T-cell (primary cell): Measurements from ENCODE around the gene CARD14. TPM values are rescaled to one million over a fixed set of nuclear protein-coding genes. Genes with fewer than 3 reads are reported as not detected.
A peak's percentile ranks its signal among the peaks of the same experiment; 100 is the strongest.

ENCODE experiments used
- ATAC-seq, 4 experiments: fragments of 200-7000 bp in 3 of 4; fragments of 150-1000 bp in 1 of 4; cut with Tn5 transposase; replicated peaks in 1 of 4; 1 replicate in 3 of 4; 2 replicates in 1 of 4; pipeline ENCODE4 v1.10.0; 2021; ENCODE audit warnings: moderate library complexity in 3 of 4, mild to moderate bottlenecking in 2 of 4, moderate number of reproducible peaks in 1 of 4
- CTCF ChIA-PET, 2 donors: fragments of 300-600 bp; sonication (Branson Sonifier 250); formaldehyde crosslinking; loops; one replicate each; lab custom pipeline; 2022; ENCODE audit warnings: antibody characterized with exemption in 2 of 2; lab: Charles Lee
- POLR2A ChIA-PET, 2 donors: fragments of 300-600 bp; sonication (Branson Sonifier 250); formaldehyde crosslinking; loops; one replicate each; lab custom pipeline; 2022; ENCODE audit warnings: antibody characterized with exemption in 2 of 2; lab: Charles Lee
- DNase-seq, 35 experiments: peaks; one replicate each; pipeline versions ENCODE4 v3.0.0 to v3.0.0-alpha.2; 2013 to 2023
- H3K27ac ChIP-seq: one replicate; pipeline ENCODE4 v1.5.1; 2013; ENCODE audit warnings: low read length
- H3K27me3 ChIP-seq, 2 experiments: replicated peaks in 1 of 2; 1 replicate in 1 of 2; 2 replicates in 1 of 2; pipeline versions ENCODE4 v1.6.1 to v1.7.0; 2013; ENCODE audit warnings: low read length in 1 of 2, mixed read lengths in 1 of 2; ENCODE audit not compliant: control insufficient read depth in 2 of 2, insufficient read depth in 2 of 2; ENCODE audit errors: extremely low read depth in 1 of 2
- H3K36me3 ChIP-seq, 2 donors: 1 replicate in 1 of 2; 2 replicates in 1 of 2; pipeline versions ENCODE4 v1.6.1 to v1.7.0; 2013; ENCODE audit warnings: low read length in 1 of 2; ENCODE audit not compliant: control insufficient read depth in 2 of 2, insufficient read depth in 1 of 2; ENCODE audit errors: extremely low read depth in 1 of 2
- H3K4me1 ChIP-seq, 2 experiments: 1 replicate in 1 of 2; 2 replicates in 1 of 2; pipeline versions ENCODE4 v1.6.1 to v1.7.0; 2013; ENCODE audit warnings: low read length in 2 of 2, mixed read lengths in 1 of 2; ENCODE audit not compliant: insufficient read depth in 2 of 2, control insufficient read depth in 1 of 2; ENCODE audit errors: extremely low read depth in 1 of 2
- H3K4me3 ChIP-seq, 2 donors: 1 replicate in 1 of 2; 2 replicates in 1 of 2; pipeline versions ENCODE4 v1.5.1 to v1.7.0; 2013; ENCODE audit warnings: mild to moderate bottlenecking in 2 of 2, low read length in 1 of 2, moderate library complexity in 1 of 2; ENCODE audit not compliant: control insufficient read depth in 1 of 2; ENCODE audit errors: extremely low read depth in 1 of 2
- H3K9me3 ChIP-seq: 2 replicates; pipeline ENCODE4 v1.7.0; 2013
- H3K27ac Mint-ChIP-seq, 2 donors: one replicate each; pipeline ENCODE4 v1.8.0; 2020 to 2021; ENCODE audit warnings: mild to moderate bottlenecking in 2 of 2, mixed read lengths in 2 of 2
- H3K27me3 Mint-ChIP-seq, 2 donors: one replicate each; pipeline ENCODE4 v1.8.0; 2021 to 2022; ENCODE audit warnings: mixed read lengths in 2 of 2
- H3K36me3 Mint-ChIP-seq: one replicate; pipeline ENCODE4 v1.8.0; 2021; ENCODE audit warnings: mixed read lengths
- H3K4me1 Mint-ChIP-seq, 3 donors: one replicate each; pipeline ENCODE4 v1.8.0; 2020 to 2022; ENCODE audit warnings: mixed read lengths in 3 of 3, mild to moderate bottlenecking in 1 of 3
- H3K4me3 Mint-ChIP-seq, 3 donors: one replicate each; pipeline ENCODE4 v1.8.0; 2020 to 2022; ENCODE audit warnings: mild to moderate bottlenecking in 3 of 3, mixed read lengths in 3 of 3, moderate library complexity in 3 of 3
- H3K9me3 Mint-ChIP-seq, 3 donors: one replicate each; pipeline ENCODE4 v1.8.0; 2020 to 2022; ENCODE audit warnings: mixed read lengths in 3 of 3
- WGBS: methylation state at CpG from one replicate; pipeline ENCODE4 v1.1.5; 2013; ENCODE audit warnings: missing lambda C conversion rate; ENCODE audit not compliant: insufficient coverage; 5-methylcytosine and 5-hydroxymethylcytosine counted together
- total RNA-seq, 35 experiments: library from RNA in 6 of 35; stranded (reverse) in 6 of 35; fragments of 120-200 nt in 1 of 35; gene quantifications; one replicate each; pipeline versions ENCODE4 v1.2.1 to v1.2.4 and lab custom pipeline; 2013 to 2026

CARD14 gene
- total RNA-seq, 5 donors from 2014 or later (not counting 1 experiment from before 2014, with no cell fraction given): 0.06 to 0.10 TPM; not detected in 3

DNA sequence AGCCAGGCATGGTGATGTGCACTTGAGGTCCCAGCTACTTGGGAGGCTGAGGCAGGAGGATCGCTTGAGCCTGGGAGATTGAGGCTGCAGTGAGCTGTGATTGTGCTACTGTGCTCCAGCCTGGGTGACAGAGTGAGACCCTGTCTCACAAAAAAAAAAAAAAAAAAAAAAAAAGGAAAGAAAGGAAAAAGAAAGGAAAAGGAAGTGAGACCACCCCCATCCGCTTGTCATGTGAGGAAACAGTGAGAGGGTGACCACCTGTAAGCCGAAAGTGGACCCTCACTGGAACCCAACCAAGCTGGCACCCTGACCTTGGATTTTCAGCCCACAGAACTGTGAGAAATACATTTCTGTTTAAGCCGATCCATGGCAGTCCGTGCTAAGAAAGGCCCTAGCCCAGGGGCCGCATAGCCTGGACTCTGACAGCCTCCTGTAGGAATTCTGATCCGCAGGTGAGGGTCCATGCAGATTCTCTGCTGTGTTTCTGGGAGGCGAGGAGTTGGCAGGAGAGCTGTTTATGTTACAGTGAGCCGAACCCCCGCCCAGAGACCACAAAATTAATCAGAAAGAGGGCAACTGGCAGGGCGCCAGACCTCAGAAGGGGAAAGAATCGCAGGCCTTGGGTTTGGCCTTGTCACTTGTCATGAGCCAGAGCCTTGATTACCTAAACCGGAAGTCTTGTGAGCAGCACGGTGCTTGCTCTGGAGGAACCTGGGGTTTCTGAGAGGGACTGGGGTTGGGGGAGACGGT is 49.4 kb downstream of the CARD14 start:
- peaks cover 0 to 49% of the 10 kb centered on the region in 2 experiments for H3K4me1 ChIP-seq
- Mint-ChIP-seq H3K4me1 (peaks cover 29 to 54% (median 50%) of the 10 kb centered on the region in 3 donors), H3K27me3 (no peaks in the 10 kb centered on the region), H3K4me3 (peak overlapping the region; percentile 89 to 95 (median 92)), H3K9me3 (no peaks in the 10 kb centered on the region), H3K27ac (peak overlapping the region; percentile 94 to 96), H3K36me3 (peaks cover 24% of the 10 kb centered on the region)
- CTCF ChIA-PET: interaction anchor here (0.6 to 0.7 kb wide), 2 partner anchors 9 to 16 kb away, joined by 4 read pairs; no protein-coding TSS in a partner anchor
- H3K27ac ChIP-seq: peak overlapping the region; percentile 79
- POLR2A ChIA-PET: interaction anchor here (0.6 to 1.1 kb wide), 3 partner anchors 11 to 174 kb away, joined by 3 read pairs; no protein-coding TSS in a partner anchor
- peak overlapping the region; percentile 77 to 87 for H3K4me3 ChIP-seq
- DNase-seq (peak; percentile 87 to 96 (median 91)), ATAC-seq (peak; percentile 87 to 90 (median 88))
- WGBS: 10% methylated on average over 14 of the region's 15 CpGs
- H3K36me3 ChIP-seq: peaks cover 12 to 37% of the 10 kb centered on the region in 2 donors
- H3K27me3 ChIP-seq: peaks cover 0 to 3% of the 10 kb centered on the region in 2 experiments
- H3K9me3 ChIP-seq: no peaks in the 10 kb centered on the region

DNA sequence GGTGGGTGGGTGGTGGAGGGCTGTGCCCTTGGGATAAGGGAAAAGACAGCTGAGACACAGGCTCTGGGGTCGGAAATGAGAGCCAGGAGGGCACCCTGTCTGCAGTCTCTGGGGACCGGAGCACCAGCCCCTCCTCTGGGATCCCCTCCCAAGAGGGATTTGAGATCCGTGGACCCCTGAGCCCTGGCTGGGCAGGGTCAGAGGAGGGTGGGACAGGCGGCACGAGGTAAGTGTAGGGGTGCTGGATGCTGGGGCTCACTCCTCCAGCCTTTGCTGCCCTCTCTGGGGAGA is 49.9 kb downstream of the CARD14 start:
- peak overlapping the region; percentile 89 to 95 (median 92) for H3K4me3 Mint-ChIP-seq
- H3K4me1 ChIP-seq: peaks cover 0 to 49% of the 10 kb centered on the region in 2 experiments
- peak in 3 of 4 experiments; percentile 10 to 38 (median 22) for ATAC-seq
- H3K36me3 ChIP-seq: peaks cover 8 to 32% of the 10 kb centered on the region in 2 donors
- no peaks in the 10 kb centered on the region for H3K9me3 ChIP-seq
- no peaks in the 10 kb centered on the region for H3K9me3 Mint-ChIP-seq
- 8% methylated on average over 2 of the region's 5 CpGs for WGBS
- H3K4me1 Mint-ChIP-seq: peaks cover 29 to 55% (median 50%) of the 10 kb centered on the region in 3 donors
- peak overlapping the region; percentile 94 to 96 for H3K27ac Mint-ChIP-seq
- peaks cover 24% of the 10 kb centered on the region for H3K36me3 Mint-ChIP-seq
- peak overlapping the region; percentile 79 for H3K27ac ChIP-seq
- peaks cover 0 to 3% of the 10 kb centered on the region in 2 experiments for H3K27me3 ChIP-seq
- H3K4me3 ChIP-seq: peak overlapping the region; percentile 77 to 87
- CTCF ChIA-PET: no interaction called here
- DNase-seq: peak in 1 of 35 experiments; percentile 6
- H3K27me3 Mint-ChIP-seq: no peaks in the 10 kb centered on the region
- POLR2A ChIA-PET: interaction anchor here (0.6 to 0.7 kb wide), 3 partner anchors 13 to 174 kb away, joined by 3 to 4 read pairs (median 3); no protein-coding TSS in a partner anchor

DNA sequence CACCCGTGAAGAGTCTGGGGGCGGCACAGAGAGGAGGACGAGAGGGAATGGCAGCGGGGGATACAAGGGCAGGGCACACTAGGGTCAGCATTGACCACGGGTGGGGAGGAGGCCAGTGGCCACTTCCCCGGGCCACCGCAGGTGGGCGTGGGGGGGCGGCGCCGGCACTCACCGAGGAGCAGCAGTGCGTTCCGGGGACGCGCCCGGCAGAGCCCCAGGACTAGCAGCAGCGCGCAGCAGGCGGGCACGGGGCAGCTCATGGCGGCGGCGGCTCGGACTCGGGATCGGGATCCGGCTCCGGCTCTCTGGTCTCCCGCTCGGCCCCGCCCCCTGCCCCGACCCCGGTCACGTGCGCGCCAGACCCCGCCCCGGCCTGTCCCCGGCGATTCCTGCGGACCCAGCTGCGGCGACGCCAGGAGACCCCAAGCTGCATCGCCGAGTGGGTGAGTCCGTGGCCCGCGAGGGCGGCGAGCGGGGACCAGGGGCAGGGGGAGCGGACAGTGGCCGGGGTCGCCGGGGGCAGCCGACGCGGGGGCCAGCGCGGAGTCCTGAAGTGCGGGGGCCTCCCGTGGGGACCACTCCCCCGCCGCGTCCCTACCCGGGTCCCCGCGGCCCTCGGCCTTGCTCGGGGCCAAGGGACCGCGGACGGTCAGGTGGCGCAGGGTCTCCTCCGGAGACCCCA is 50.4 kb downstream of the CARD14 start, which contains the start of the genes SGSH and SLC26A11:
TSS of gene SGSH (minus strand) at position 280 of the 682 bp plus-strand sequence. CDS start at position 260, 20 bp downstream.
TSS of gene SLC26A11 (plus strand) at position 374 of the 682 bp plus-strand sequence. CDS start 1,134 bp downstream, outside the sequence.
- H3K9me3 ChIP-seq: no peaks in the 10 kb centered on the region
- WGBS: under 1% methylated on average over 76 of the region's 77 CpGs
- Mint-ChIP-seq H3K27ac (peak within 1 kb of the TSS; percentile 94 to 96), H3K27me3 (no peaks in the 10 kb centered on the region), H3K9me3 (no peaks in the 10 kb centered on the region), H3K4me1 (peaks cover 29 to 55% (median 50%) of the 10 kb centered on the region in 3 donors), H3K4me3 (peak within 1 kb of the TSS; percentile 89 to 95 (median 92)), H3K36me3 (peaks cover 24% of the 10 kb centered on the region)
- peak within 1 kb of the TSS; percentile 79 for H3K27ac ChIP-seq
- H3K4me1 ChIP-seq: peaks cover 0 to 49% of the 10 kb centered on the region in 2 experiments
- peak within 1 kb of the TSS; percentile 77 to 87 for H3K4me3 ChIP-seq
- ChIA-PET CTCF (no interaction called here), POLR2A (interaction anchor here in 1 of 2 donors (0.6 kb wide), 3 partner anchors 13 to 173 kb away, joined by 3 to 9 read pairs (median 4); no protein-coding TSS in a partner anchor)
- ATAC-seq (peak; percentile 52 to 57 (median 54)), DNase-seq (peak in 33 of 35 experiments; percentile 12 to 63 (median 34))
- H3K27me3 ChIP-seq: peaks cover 0 to 3% of the 10 kb centered on the region in 2 experiments
- peaks cover 5 to 27% of the 10 kb centered on the region in 2 donors for H3K36me3 ChIP-seq

DNA sequence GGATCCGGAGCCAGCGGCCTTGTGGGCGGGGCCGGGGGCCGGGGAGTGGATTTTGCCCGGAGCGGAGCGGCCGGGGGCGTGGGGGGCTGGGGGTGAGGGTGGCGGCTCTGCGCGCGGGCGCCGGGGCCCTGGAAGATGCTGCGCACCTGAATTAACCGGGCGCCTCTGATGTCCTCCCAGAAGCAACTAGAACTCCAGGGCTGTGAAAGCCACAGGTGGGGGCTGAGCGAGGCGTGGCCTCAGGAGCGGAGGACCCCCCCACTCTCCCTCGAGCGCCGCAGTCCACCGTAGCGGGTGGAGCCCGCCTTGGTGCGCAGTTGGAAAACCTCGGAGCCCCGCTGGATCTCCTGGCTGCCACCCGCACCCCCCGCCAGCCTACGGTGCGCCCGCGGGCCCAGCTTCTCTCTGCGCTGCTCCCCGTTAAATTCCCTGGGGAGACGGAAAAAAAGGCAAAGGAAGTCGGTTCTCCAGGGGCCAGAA is 50.9 kb downstream of the CARD14 start:
- Mint-ChIP-seq H3K36me3 (peaks cover 24% of the 10 kb centered on the region), H3K27ac (peak overlapping the region; percentile 74 to 81), H3K4me3 (peak overlapping the region; percentile 70 to 95 (median 83)), H3K4me1 (peaks cover 29 to 55% (median 50%) of the 10 kb centered on the region in 3 donors), H3K9me3 (no peaks in the 10 kb centered on the region), H3K27me3 (no peaks in the 10 kb centered on the region)
- Histone ChIP-seq H3K4me1 (peaks cover 0 to 49% of the 10 kb centered on the region in 2 experiments), H3K27me3 (peaks cover 0 to 3% of the 10 kb centered on the region in 2 experiments), H3K4me3 (peak overlapping the region; percentile 19 to 87), H3K36me3 (peaks cover 5 to 24% of the 10 kb centered on the region in 2 donors), H3K9me3 (no peaks in the 10 kb centered on the region), H3K27ac (no peak overlapping the region)
- ChIA-PET POLR2A (interaction anchor here in 1 of 2 donors (0.6 kb wide), 1 partner anchor 76 kb away, joined by 9 read pairs; no protein-coding TSS in a partner anchor), CTCF (no interaction called here)
- DNase-seq: peak in 17 of 35 experiments; percentile 2 to 38 (median 20)
- 44% methylated on average over 23 of the region's 41 CpGs for WGBS
- ATAC-seq: peak in 3 of 4 experiments; percentile 2 to 9 (median 9)

DNA sequence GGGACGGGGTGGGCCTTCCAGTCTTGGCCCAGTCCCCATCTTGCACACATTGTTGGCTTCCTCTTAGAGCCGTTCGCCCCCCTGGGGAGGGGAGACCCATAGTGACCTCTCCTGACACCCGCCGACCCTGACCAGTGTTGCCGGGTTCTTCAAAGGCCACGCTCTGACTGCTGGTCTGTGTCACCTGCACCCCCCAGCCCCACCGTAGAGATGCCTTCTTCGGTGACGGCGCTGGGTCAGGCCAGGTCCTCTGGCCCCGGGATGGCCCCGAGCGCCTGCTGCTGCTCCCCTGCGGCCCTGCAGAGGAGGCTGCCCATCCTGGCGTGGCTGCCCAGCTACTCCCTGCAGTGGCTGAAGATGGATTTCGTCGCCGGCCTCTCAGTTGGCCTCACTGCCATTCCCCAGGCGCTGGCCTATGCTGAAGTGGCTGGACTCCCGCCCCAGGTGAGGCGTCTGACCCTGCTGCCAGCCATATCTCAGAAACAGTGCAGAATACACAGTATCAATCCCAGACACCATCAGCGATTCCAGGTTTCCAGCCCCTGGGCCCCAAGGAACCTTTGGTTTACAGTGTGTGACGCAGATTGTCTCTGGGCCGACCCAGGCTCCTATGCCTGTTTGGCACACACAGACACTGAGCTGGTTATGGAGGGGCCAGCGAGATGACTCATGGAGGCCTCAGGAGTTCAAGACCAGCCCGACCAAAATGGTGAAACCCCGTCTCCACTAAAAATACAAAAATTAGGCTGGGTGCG is 51.7 kb downstream of the CARD14 start:
- Mint-ChIP-seq H3K27ac (peak overlapping the region; percentile 39 to 81), H3K9me3 (no peaks in the 10 kb centered on the region), H3K4me3 (peak overlapping the region; percentile 70 to 95 (median 83)), H3K4me1 (peaks cover 29 to 51% (median 46%) of the 10 kb centered on the region in 3 donors), H3K27me3 (no peaks in the 10 kb centered on the region), H3K36me3 (peaks cover 19% of the 10 kb centered on the region)
- no peak overlapping the region for H3K4me3 ChIP-seq
- 96% methylated on average over 26 of the region's 29 CpGs for WGBS
- ATAC-seq (no peak), DNase-seq (no peak)
- peaks cover 0 to 3% of the 10 kb centered on the region in 2 experiments for H3K27me3 ChIP-seq
- CTCF ChIA-PET: no interaction called here
- H3K9me3 ChIP-seq: no peaks in the 10 kb centered on the region
- peaks cover 0 to 48% of the 10 kb centered on the region in 2 experiments for H3K4me1 ChIP-seq
- H3K36me3 ChIP-seq: peaks cover under 1 to 17% of the 10 kb centered on the region in 2 donors
- no peak overlapping the region for H3K27ac ChIP-seq
- POLR2A ChIA-PET: no interaction called here
